ENCODE data around the gene ATP13A3.

ATP13A3 gene

DNA sequence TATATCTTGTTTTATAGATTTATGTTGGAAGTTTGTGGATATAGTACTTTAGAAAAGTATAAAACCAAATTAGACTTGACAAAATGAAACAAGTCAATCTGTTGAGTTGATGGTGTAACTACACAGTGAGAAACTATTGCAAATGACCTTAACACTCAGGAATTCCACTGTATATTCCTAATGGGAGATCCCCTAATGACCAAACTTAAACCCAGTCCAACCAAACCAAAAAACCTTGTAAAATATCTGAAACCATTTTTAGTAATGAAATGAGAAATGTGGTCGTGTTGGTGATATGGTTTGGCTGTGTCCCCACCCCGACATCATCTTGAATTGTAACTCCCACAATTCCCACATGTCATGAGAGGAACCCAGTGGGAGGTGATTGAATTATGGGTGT, 31.9 kb upstream of the ATP13A3 start:
- TF ChIP-seq, protein P1, sequence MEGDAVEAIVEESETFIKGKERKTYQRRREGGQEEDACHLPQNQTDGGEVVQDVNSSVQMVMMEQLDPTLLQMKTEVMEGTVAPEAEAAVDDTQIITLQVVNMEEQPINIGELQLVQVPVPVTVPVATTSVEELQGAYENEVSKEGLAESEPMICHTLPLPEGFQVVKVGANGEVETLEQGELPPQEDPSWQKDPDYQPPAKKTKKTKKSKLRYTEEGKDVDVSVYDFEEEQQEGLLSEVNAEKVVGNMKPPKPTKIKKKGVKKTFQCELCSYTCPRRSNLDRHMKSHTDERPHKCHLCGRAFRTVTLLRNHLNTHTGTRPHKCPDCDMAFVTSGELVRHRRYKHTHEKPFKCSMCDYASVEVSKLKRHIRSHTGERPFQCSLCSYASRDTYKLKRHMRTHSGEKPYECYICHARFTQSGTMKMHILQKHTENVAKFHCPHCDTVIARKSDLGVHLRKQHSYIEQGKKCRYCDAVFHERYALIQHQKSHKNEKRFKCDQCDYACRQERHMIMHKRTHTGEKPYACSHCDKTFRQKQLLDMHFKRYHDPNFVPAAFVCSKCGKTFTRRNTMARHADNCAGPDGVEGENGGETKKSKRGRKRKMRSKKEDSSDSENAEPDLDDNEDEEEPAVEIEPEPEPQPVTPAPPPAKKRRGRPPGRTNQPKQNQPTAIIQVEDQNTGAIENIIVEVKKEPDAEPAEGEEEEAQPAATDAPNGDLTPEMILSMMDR (IDR thresholded peaks at IDR 0.05): no peak

DNA sequence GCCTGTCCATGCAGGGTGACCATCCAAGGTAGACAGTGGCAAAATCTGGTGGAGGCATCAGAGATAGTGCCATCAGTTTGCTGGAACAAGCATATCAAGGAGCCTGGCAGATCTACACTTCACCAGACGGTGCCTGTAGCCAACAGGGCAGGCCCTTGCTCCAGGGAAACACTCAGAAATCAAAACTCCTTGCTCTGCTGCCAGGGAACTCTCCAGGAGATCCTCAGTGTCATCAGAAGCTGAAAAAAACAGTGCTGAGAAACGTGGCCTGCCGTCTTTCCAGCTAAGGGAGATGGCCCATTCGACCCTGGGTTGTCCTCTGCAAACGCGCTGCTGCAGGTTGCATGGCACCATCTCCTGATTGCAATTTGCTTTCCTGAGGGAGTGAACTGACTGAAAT, 30.5 kb upstream of the ATP13A3 start:
- TF ChIP-seq, protein P1 (IDR thresholded peaks at IDR 0.05): no peak

DNA sequence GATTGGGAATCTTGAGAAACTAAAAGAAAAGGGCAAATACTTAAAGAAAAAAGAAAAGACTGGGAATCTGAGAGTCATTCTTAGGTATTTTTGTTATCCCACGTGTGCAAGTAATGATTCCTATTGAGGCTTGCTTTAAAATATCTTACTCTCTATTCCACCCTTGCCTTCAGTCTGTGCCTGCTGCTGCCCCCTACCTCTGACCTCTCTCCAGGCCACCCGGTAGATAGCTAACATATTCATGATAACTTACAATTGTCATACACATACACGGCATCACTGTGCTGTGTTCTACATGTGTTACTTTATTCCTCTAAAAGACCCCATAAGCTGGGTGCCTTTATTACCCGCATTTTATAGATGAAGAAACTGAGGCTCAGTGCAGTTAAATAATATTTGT, 27.8 kb upstream of the ATP13A3 start:
- TF ChIP-seq, protein P1 (IDR thresholded peaks at IDR 0.05): no peak

DNA sequence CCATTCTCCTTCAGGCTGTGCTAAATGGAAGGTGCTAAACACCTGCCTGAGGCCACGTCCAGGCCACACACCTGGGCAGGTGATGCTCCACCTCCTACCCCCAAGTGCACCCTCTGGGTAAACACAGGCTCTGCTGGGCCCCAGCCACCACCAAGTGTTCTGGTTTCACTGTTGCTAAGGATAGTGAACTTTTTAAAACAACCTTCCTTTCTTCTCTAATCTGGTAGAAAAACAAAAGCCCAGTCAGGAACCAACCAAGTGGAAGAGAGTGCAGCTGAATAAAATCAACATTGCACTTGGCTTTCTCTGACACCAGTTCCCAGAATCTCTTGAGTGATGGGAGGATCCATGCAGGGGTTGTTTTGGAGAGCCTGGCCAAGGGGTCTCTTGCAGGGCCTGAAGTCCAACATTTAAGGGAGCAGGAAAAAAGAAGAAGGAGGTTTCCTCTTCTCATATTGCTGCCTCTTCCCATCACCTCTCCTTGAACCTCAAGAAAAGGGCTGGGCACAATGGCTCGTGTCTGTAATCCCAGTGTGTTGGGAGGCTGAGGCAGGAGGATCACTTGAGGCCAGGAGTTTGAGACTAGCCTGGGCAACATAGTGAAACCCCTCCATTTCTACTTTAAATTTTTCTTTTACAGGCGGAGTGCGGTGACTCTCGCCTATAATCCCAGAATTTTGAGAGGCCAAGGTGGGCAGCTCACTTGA, 26.2 kb upstream of the ATP13A3 start:
- TF ChIP-seq, protein P1 (IDR thresholded peaks at IDR 0.05): no peak

DNA sequence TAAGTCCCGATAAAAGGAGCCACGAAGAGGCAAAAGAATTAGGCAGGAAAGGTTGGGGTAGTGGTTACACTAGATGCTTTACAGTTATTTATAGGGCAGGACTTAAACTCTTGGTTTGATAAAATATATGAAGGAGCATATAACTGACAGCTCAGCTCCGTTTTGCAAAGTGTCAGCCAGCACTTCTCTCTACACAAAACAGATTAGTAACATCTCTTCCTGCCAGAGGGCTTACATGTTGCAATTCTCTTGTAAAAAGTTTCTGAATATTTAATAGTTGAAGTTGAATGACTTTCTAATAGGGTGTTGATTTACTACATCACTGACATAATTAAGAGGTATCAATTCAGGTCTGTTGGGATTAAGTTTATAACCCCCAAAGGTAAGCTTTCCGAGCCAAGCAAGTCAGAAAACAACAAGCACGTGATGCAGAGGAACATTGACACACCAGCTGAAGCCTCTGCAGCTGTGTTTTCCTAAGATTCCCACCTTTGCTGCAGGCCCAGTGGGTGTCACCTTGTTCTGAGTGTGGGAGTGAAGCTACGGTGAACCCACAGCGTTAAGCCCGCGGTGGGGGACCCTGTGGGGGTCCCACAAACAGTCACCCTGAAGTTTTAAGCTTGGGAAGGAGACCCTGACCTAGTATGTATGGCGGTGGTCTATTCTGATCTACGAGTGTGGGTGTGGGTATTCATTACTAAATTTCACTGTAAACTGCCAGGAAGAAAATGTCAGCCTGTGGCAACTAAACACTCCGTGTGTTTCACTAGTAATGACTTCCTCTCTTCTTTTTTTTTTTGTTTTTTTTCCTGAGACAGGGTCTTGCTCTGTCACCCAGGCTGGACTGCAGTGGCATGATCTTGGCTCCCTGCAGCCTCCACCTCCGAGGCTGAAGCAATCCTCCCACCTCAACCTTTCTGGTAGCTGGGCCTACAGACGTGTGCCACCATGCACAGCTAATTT, 22.0 kb upstream of the ATP13A3 start:
- TF ChIP-seq, protein P1 (IDR thresholded peaks at IDR 0.05): no peak

DNA sequence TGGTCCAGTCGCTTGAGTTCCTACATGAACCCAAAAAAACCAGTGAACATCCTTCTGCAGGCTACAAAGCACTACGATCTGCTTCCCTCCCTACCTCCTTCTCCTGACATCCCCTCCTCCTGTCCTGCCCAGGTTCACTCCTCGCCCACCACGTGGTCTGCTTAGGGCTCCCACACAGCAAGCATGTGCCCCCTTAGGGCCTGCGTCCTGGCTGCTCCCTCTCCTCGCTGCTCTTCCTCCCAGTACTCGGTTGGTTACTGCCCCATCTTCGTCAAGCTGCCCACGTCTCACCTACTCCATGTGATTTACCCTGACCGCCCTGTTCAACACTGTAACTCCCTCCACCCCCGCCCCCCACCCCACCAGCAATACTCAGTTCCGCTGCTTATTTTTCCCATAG, 20.8 kb upstream of the ATP13A3 start:
- TF ChIP-seq, protein P1 (IDR thresholded peaks at IDR 0.05): no peak

DNA sequence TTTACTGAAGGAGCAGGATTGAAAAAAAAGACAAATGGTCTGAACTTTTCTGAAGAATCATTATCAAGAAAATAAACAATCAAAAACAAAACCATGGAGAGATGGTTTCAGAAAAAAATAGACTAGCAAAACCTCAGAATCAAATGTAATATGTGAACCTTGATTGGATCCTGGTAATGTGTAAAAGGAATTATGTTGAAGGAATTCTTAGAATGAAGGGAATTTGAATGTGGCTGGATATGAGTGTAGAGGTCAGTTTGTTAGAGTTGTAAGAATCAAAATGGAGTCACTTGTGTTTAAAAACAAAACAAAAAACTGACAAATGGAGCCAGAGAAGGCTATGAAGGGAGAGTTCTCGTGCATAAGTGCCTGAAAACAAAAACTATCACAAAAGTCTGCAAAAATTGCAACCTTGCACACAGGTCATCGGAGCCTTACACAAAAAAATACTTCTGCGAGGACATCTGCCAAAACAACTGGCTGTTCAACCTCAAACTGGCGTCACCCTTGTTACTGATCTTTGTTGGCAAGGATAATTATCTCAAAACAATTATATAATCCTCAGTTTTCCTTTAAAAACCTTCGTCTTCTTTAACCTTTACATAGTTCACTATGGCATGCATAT, 19.1 kb upstream of the ATP13A3 start:
- TF ChIP-seq, protein P1 (IDR thresholded peaks at IDR 0.05): no peak

Measured in LNCAP (cell line).